Endothelial cell (in vitro differentiated cells): Measurements from ENCODE around the gene DCAF6. TPM values are rescaled to one million over a fixed set of nuclear protein-coding genes. Genes with fewer than 3 reads are reported as not detected.
"Not testable (repeated sequence)": the region's sequence is repeated elsewhere in the genome, so short reads cannot be mapped to it uniquely, and the experiment has no call there.

Experiments
- DNase-seq: peaks from one replicate; pipeline ENCODE4 v3.0.0; 2021; ENCODE audit warnings: low spot score
- H3K27ac Mint-ChIP-seq: one replicate; pipeline ENCODE4 v1.8.0; 2021; ENCODE audit warnings: mixed read lengths, inconsistent platforms; ENCODE audit not compliant: unreplicated experiment
- H3K27me3 Mint-ChIP-seq: one replicate; pipeline ENCODE4 v1.8.0; 2021; ENCODE audit warnings: mild to moderate bottlenecking, moderate library complexity, mixed read lengths, inconsistent platforms; ENCODE audit not compliant: unreplicated experiment
- H3K36me3 Mint-ChIP-seq: one replicate; pipeline ENCODE4 v1.8.0; 2021; ENCODE audit warnings: mild to moderate bottlenecking, low read depth, mixed read lengths, inconsistent platforms; ENCODE audit not compliant: unreplicated experiment
- H3K4me1 Mint-ChIP-seq: one replicate; pipeline ENCODE4 v1.8.0; 2021; ENCODE audit warnings: mild to moderate bottlenecking, mixed read lengths, inconsistent platforms; ENCODE audit not compliant: unreplicated experiment
- H3K4me3 Mint-ChIP-seq: one replicate; pipeline ENCODE4 v1.8.0; 2021; ENCODE audit warnings: mild to moderate bottlenecking, mixed read lengths, inconsistent platforms; ENCODE audit not compliant: unreplicated experiment
- H3K9me3 Mint-ChIP-seq: one replicate; pipeline ENCODE4 v1.8.0; 2021; ENCODE audit warnings: mixed read lengths, inconsistent platforms; ENCODE audit not compliant: unreplicated experiment
- CTCF ChIP-seq: fragments of 200-600 bp; sonication (generic); IDR thresholded peaks from one replicate; pipeline ENCODE4 v1.5.0; 2021; ENCODE audit warnings: antibody characterized with exemption; ENCODE audit not compliant: unreplicated experiment
- total RNA-seq: library from RNA; stranded (reverse); fragmentation: NEBNext Ultra II Directional; extraction: Animal tissue kit (Norgen Biotek cat#: 25700); gene quantifications from one replicate; pipeline ENCODE4 v1.2.1, GENCODE V29; 2021; ENCODE audit not compliant: unreplicated experiment

Gene DCAF6
- total RNA-seq, 1 donor from 2014 or later, result 21.0 TPM

GRCh38 chr1:167924102-167924501, 12.4 kb upstream of the DCAF6 start:
- Mint-ChIP-seq H3K4me1 (no peaks in the 10 kb centered on the region), H3K36me3 (no peaks in the 10 kb centered on the region), H3K9me3 (no peaks in the 10 kb centered on the region), H3K4me3 (no peak overlapping the region), H3K27me3 (no peaks in the 10 kb centered on the region), H3K27ac (no peak overlapping the region)
- no peak for TF ChIP-seq CTCF
- no peak for DNase-seq

- Mint-ChIP-seq H3K27ac (no peak overlapping the region), H3K4me1 (no peaks in the 10 kb centered on the region), H3K27me3 (no peaks in the 10 kb centered on the region), H3K9me3 (no peaks in the 10 kb centered on the region), H3K4me3 (no peak overlapping the region), H3K36me3 (no peaks in the 10 kb centered on the region)
- no peak for DNase-seq
- no peak for TF ChIP-seq CTCF
Measured at GRCh38 chr1:167924543-167925231, 11.8 kb upstream of the DCAF6 start.

- H3K4me3 Mint-ChIP-seq, result no peak overlapping the region
- no peaks in the 10 kb centered on the region for H3K9me3 Mint-ChIP-seq
- H3K27me3 Mint-ChIP-seq, result no peaks in the 10 kb centered on the region
- H3K36me3 Mint-ChIP-seq, result no peaks in the 10 kb centered on the region
- no peak overlapping the region for H3K27ac Mint-ChIP-seq
- no peak for TF ChIP-seq CTCF
- no peaks in the 10 kb centered on the region for H3K4me1 Mint-ChIP-seq
- no peak for DNase-seq
Measured at GRCh38 chr1:167926486-167926997, 9.9 kb upstream of the DCAF6 start.

- no peak for TF ChIP-seq CTCF
- Mint-ChIP-seq H3K36me3 (no peaks in the 10 kb centered on the region), H3K4me3 (no peak overlapping the region), H3K4me1 (no peaks in the 10 kb centered on the region), H3K27me3 (no peaks in the 10 kb centered on the region), H3K9me3 (no peaks in the 10 kb centered on the region), H3K27ac (no peak overlapping the region)
- DNase-seq, result no peak
Measured at GRCh38 chr1:167927046-167927754, 9.3 kb upstream of the DCAF6 start.

GRCh38 chr1:167928457-167928852, 8.0 kb upstream of the DCAF6 start:
- Mint-ChIP-seq H3K9me3 (no peaks in the 10 kb centered on the region), H3K36me3 (no peaks in the 10 kb centered on the region), H3K27ac (no peak overlapping the region), H3K4me3 (no peak overlapping the region), H3K4me1 (no peaks in the 10 kb centered on the region), H3K27me3 (no peaks in the 10 kb centered on the region)
- no peak for DNase-seq
- no peak for TF ChIP-seq CTCF

- H3K4me3 Mint-ChIP-seq, H3K9me3 Mint-ChIP-seq: not testable (repeated sequence)
Measured at GRCh38 chr1:167928919-167929318, 7.6 kb upstream of the DCAF6 start.

More at GRCh38 chr1:167928919-167929318, 7.6 kb upstream of the DCAF6 start:
- H3K4me1 Mint-ChIP-seq, DNase-seq, H3K36me3 Mint-ChIP-seq, H3K27ac Mint-ChIP-seq, H3K27me3 Mint-ChIP-seq: not testable (repeated sequence)
